Activated T-helper 2 cell treated with anti-CD3 and anti-CD28 coated beads, Interferon-gamma antibody, Interleukin-2, Interleukin-4, amounts not matched to agents 10 μg/mL and 5 μg/mL and 100 μg/mL, durations not matched to agents 14 hours and 24 hours and 36 hours (primary cell): ENCODE measurements around the gene NARF. TPM values are rescaled to one million over a fixed set of nuclear protein-coding genes. Genes with fewer than 3 reads are reported as not detected.
A peak's percentile ranks its signal among the peaks of the same experiment; 100 is the strongest.
"Not testable (repeated sequence)": the region's sequence is repeated elsewhere in the genome, so short reads cannot be mapped to it uniquely, and the experiment has no call there.

Experiments
- DNase-seq: peaks from one replicate; pipeline ENCODE4 v3.0.0; 2021; ENCODE audit warnings: low spot score
- H3K27ac Mint-ChIP-seq: one replicate; pipeline ENCODE4 v1.8.0; 2021; ENCODE audit warnings: mixed read lengths
- H3K27me3 Mint-ChIP-seq: one replicate; pipeline ENCODE4 v1.8.0; 2021; ENCODE audit warnings: low read depth, mixed read lengths
- H3K36me3 Mint-ChIP-seq: one replicate; pipeline ENCODE4 v1.8.0; 2021; ENCODE audit warnings: low read depth, mixed read lengths
- H3K4me1 Mint-ChIP-seq: one replicate; pipeline ENCODE4 v1.8.0; 2021; ENCODE audit warnings: low read depth, mixed read lengths
- H3K4me3 Mint-ChIP-seq: one replicate; pipeline ENCODE4 v1.8.0; 2021; ENCODE audit warnings: low read depth, mild to moderate bottlenecking, moderate library complexity, mixed read lengths
- H3K9me3 Mint-ChIP-seq: one replicate; pipeline ENCODE4 v1.8.0; 2021; ENCODE audit warnings: mixed read lengths
- intact Hi-C: fragments of 100-400 bp; cut with micrococcal nuclease; formaldehyde crosslinking; loops from one replicate; pipeline ENCODE4 v1.15.1; 2023
- total RNA-seq: library from RNA; stranded (reverse); gene quantifications from 2 replicates; pipeline ENCODE4 v1.2.3, GENCODE V29; 2022

NARF gene
- total RNA-seq, 1 donor from 2014 or later, result 114 TPM

DNA sequence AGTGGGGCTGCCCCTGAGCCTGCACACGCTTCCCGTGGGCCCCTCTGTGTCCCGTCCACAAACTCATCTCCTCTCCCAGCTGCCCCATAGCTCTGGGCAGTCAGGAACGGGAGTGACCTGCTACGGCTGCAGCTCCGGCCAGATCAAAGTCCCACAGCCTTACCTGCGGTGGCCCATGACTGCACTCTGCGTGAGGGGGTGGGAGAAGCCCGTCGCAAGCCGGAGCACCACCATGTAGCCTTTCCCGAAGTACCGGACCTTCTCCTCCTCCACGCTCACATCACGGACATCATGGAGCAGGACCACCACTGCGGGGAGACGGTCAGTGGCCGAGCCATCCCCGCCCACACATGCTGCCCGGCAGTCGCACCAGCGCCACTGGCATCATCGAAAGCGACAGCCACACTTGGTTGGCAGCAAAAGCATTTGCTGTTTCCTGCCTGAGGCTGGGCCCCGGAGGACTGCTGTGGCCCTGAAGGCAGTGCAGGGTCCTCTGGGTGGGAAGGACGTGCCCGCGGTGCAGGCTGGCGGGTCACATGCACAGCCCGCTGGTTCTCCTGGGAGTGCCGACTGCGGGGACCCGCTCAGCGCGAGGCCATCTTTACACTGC, 14.2 kb upstream of the NARF start:
- no peaks in the 10 kb centered on the region for H3K27me3 Mint-ChIP-seq
- no peak overlapping the region for H3K4me3 Mint-ChIP-seq
- intact Hi-C loops, result no loop called here
- H3K36me3 Mint-ChIP-seq, result peaks cover 42% of the 10 kb centered on the region
- no peak for DNase-seq
- H3K4me1 Mint-ChIP-seq, result peaks cover 4% of the 10 kb centered on the region
- no peak overlapping the region for H3K27ac Mint-ChIP-seq
- H3K9me3 Mint-ChIP-seq, result no peaks in the 10 kb centered on the region

DNA sequence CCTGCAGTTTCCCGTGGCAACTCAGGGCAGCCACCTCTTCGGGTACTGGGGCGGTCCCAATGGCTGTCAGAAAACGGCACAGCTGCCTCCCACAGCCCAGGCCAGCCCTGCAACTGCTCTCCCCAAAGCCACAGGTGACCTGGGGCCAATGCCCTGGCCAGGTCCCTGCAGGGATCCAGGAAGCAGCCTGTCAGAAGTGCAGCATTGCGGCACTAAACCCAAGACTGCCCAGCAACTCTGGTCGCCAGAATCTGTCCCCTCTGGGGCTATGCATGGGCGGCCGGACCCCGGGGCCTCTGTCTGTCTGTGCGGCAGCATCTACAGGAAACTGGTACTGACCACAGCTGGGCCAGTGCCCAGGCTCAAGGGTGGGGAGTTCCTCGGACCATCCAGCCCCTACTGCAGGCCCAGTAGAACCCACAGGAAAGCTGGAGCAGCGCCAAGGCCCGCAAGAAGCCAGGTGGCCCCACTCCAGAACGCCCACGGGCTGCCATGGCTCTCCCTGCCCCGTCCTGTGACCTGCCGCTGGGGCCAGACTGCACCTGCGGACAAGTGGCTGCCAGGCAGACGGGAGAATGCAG, 13.5 kb upstream of the NARF start:
- H3K27ac Mint-ChIP-seq, result no peak overlapping the region
- peaks cover 47% of the 10 kb centered on the region for H3K36me3 Mint-ChIP-seq
- H3K9me3 Mint-ChIP-seq, result no peaks in the 10 kb centered on the region
- H3K4me1 Mint-ChIP-seq, result peaks cover 6% of the 10 kb centered on the region
- H3K4me3 Mint-ChIP-seq, result no peak overlapping the region
- intact Hi-C loops, result no loop called here
- no peak for DNase-seq
- H3K27me3 Mint-ChIP-seq, result no peaks in the 10 kb centered on the region

DNA sequence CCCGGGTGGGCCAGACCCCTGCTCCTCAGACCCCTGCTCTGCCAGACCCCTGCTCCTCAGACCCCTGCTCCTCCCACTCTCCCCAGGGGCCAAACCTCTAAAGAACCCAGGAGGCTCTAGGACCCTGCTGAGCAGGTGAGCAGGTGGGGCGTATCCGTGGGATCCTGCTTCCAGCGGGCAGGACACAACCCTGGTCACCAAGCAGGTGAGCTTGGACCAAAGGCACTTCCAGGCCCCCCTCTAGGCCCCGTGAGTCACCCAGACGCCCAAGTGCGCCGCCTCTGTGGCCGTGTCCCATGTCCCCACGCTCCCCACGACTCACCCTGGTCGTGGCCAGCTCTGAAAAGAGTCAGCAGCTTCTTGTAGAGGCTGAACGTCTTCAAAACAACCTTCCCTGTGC, 13.0 kb upstream of the NARF start:
- no peak overlapping the region for H3K27ac Mint-ChIP-seq
- H3K27me3 Mint-ChIP-seq, result no peaks in the 10 kb centered on the region
- intact Hi-C loops, result no loop called here
- peaks cover 43% of the 10 kb centered on the region for H3K36me3 Mint-ChIP-seq
- no peak overlapping the region for H3K4me3 Mint-ChIP-seq
- no peaks in the 10 kb centered on the region for H3K9me3 Mint-ChIP-seq
- DNase-seq, result no peak
- peaks cover 6% of the 10 kb centered on the region for H3K4me1 Mint-ChIP-seq

DNA sequence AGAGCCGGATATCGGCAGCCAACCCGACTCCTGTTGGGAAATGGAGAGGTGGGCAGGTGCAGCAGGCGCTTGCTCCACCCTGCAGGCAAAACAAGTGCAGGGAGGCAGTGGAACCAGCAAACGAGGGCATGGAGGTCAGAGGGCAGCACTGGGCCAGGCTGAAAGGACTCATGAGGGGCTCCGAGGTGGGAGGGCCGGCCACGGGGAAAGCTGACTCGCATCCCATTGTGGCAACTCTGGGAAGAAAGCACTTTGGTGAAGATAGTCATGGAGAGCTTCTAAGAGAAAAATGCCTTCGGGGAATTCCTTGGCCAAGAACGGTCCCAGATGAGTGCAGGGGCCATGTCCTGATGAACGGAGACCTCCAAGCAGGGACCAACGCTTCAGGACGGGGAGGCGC, 12.4 kb upstream of the NARF start:
- Mint-ChIP-seq H3K36me3 (peaks cover 42% of the 10 kb centered on the region), H3K4me1 (peaks cover 11% of the 10 kb centered on the region), H3K4me3 (no peak overlapping the region), H3K9me3 (no peaks in the 10 kb centered on the region), H3K27me3 (no peaks in the 10 kb centered on the region), H3K27ac (no peak overlapping the region)
- intact Hi-C loops, result no loop called here
- no peak for DNase-seq

DNA sequence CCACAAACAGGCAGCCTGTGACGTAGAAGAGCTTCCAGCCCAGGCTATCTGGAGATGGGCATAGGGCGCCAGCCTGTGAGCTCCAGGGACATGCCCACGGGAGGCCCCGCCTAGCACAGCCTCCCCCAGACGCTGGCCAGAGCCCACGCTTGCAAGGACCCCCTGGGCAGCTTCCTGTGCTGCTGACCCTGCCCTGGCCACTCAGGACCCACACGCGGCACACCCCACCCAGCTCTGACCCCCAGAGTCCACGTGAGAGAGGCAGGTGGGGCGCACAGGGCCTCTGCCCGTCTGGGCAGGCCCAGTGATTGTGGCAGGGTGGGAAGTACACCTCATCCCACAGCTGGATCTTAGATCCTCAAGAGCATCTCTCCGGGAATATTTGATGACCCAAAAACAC, 11.9 kb upstream of the NARF start:
- H3K27ac Mint-ChIP-seq, result no peak overlapping the region
- H3K27me3 Mint-ChIP-seq, result no peaks in the 10 kb centered on the region
- peak overlapping the region; percentile 49 for H3K4me3 Mint-ChIP-seq

DNA sequence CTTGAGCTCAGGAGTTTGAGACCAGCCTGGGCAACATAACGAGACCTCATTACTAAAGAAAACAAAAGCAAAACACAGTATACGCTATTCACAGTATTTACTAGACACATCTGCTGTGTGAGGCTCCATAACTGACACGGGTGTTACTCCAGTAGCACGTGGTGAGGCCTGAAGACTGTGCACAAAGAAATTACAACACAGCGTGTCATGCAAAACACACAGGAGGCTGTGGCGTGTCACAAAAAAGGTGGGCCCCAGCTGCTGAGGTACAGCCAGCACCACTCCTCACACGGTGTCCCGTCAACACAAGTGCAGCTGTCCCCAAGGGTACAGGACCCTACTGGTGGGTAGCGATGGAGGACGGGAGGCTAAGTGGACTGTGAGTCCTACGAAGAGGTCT, 10.7 kb upstream of the NARF start:
- Mint-ChIP-seq H3K4me3 (peak overlapping the region; percentile 58), H3K27me3 (no peaks in the 10 kb centered on the region), H3K4me1 (peaks cover 24% of the 10 kb centered on the region), H3K27ac (peak overlapping the region; percentile 58), H3K36me3 (peaks cover 39% of the 10 kb centered on the region), H3K9me3 (no peaks in the 10 kb centered on the region)
- no peak for DNase-seq
- intact Hi-C loops, result no loop called here

More for the DNA sequence above, 11.9 kb upstream of the NARF start:
- Mint-ChIP-seq H3K36me3 (peaks cover 44% of the 10 kb centered on the region), H3K4me1 (peaks cover 15% of the 10 kb centered on the region), H3K9me3 (no peaks in the 10 kb centered on the region)
- DNase-seq, result no peak
- intact Hi-C loops, result no loop called here

DNA sequence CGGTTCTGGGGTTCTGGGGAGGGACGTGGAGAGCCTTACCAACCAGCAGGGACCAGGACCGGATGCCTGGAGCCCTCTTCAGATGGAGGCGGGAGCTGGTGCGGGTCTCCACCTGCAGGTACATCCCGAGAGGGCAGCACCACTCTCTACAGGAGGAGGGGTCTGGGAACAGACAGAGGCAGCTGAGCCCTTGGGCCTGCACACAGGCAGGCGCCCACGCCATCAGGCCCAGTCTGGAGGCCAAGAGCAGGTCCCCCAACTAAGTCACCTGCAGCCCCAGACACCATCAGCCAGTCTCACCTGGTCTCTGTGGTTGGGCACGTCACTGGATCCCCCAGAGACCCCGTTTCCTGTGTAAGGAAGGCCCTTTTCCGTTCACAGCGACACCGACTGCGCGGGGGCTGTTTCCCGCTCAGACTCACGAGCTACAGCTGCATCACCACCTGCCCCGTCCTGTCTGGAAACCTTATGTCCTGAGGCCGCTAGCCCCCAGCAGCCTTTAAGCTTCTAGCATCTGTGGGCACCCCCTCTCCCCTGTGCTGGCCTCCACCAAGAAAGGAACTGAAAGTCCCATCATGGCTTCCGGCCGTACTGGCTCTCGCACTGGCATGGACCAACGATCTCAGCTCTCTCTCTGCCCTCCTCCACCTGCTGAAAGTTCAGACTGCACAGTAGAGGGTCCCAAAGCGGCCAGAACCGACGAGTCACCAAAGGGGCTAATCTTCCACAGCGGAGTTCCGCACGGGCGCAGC, 9.2 kb upstream of the NARF start:
- no peaks in the 10 kb centered on the region for H3K27me3 Mint-ChIP-seq
- intact Hi-C loops, result no loop called here
- peaks cover 3% of the 10 kb centered on the region for H3K9me3 Mint-ChIP-seq
- H3K4me1 Mint-ChIP-seq, result peaks cover 24% of the 10 kb centered on the region
- DNase-seq, result peak; percentile 70
- peak overlapping the region; percentile 99 for H3K4me3 Mint-ChIP-seq
- H3K27ac Mint-ChIP-seq, result peak overlapping the region; percentile 99
- peaks cover 37% of the 10 kb centered on the region for H3K36me3 Mint-ChIP-seq

DNA sequence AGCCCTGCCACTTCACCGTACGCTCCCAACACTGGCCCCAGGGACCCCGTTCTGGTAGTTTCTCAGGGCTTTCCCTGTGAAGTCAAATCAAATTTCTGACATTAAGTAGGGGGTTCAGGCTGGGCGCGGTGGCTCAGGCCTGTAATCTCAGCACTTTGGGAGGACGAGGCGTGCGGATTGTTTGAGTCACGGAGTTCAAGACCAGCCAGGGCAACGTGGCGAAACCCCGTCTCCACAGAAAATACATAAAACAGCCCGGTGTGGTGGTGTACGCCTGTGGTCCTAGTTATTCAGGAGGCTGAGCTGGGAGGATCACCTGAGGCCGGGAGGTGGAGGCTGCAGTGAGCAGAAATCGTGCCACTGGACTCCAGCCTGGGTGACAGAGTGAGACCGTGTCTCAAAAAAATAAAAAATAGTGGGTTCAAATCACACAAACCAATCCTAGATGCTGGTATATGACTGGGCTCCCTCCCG, 8.6 kb upstream of the NARF start:
- H3K9me3 Mint-ChIP-seq, result peaks cover 4% of the 10 kb centered on the region
- no peaks in the 10 kb centered on the region for H3K27me3 Mint-ChIP-seq
- H3K4me3 Mint-ChIP-seq, result peak overlapping the region; percentile 99
- DNase-seq, result no peak
- peaks cover 24% of the 10 kb centered on the region for H3K4me1 Mint-ChIP-seq
- intact Hi-C loops, result loop anchor here (1.0 to 2.0 kb wide), 2 partner anchors 8 to 31 kb away; partner anchors contain the start of genes HEXD, NARF and OGFOD3
- peak overlapping the region; percentile 99 for H3K27ac Mint-ChIP-seq
- H3K36me3 Mint-ChIP-seq, result peaks cover 38% of the 10 kb centered on the region

DNA sequence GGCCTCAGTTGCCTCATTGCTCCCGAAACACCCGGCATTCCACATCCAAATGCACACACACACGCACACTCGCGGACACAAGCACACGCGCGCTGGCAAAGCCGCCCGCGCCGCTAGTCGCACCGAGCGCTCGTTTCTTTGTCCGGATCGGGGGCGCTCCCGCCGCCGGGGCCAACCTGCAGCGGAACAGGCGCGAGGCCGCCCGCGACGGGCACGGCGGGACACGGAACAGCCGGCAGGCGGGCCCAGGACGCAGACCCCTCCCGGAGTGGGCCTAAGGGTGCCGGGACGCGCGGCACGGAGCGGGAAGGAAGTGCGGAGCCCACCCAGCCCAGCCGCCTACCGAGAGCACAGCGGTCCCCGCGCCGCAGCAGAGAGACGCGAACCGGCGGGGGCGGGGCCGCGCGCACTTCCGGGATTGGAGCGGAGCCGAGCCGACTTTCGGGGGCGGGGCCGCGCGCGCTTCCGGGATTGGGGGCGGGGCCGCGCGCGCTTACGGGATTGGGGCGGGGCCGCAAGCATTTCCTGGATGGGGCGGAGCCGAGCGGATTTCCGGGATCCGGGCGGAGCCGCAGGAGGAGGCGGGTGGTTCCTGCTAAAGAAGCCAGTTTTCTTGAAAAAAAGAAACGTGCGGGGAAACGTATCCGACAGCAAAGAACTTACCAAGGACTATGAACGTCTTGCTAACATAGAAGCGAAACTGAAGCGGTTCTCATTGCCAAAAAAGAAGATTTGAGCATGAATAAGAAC, 8.0 kb upstream of the NARF start, which contains the start of gene CYBC1:
Gene CYBC1, minus strand, starts transcription at position 396 of the 750 bp plus-strand sequence. CDS start 1,498 bp downstream, outside the sequence.
- Mint-ChIP-seq H3K9me3 (peaks cover 4% of the 10 kb centered on the region), H3K4me1 (peaks cover 24% of the 10 kb centered on the region), H3K27ac (peak within 1 kb of the TSS; percentile 99), H3K4me3 (peak within 1 kb of the TSS; percentile 99), H3K36me3 (peaks cover 38% of the 10 kb centered on the region), H3K27me3 (no peaks in the 10 kb centered on the region)
- intact Hi-C loops, result loop anchor here (1.0 to 2.0 kb wide), 2 partner anchors 8 to 32 kb away; partner anchors contain the start of genes HEXD, NARF and OGFOD3
- DNase-seq, result peak; percentile 91

DNA sequence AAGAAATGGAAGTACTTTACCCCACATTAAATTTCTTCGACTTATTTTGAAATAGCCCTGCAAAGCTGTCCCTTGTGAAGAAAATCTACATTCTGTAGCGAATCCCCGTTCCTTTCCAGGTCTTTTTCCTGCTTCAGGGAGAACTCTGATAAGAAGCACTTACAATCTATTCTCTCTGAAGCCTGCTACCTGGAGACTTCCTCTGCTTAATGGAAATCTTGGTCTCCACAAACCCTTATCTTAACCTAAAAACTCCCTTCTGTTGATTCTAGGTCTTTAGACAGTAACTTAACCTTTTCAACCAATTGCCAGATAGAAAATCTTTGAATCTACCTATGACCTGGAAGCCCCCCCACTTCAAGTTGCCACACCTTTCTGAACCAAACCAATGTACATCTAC, 6.4 kb upstream of the NARF start:
- Mint-ChIP-seq H3K36me3 (peaks cover 31% of the 10 kb centered on the region), H3K9me3 (peaks cover 4% of the 10 kb centered on the region), H3K27me3 (no peaks in the 10 kb centered on the region), H3K4me3 (peak overlapping the region; percentile 18), H3K27ac (peak overlapping the region; percentile 92), H3K4me1 (peaks cover 30% of the 10 kb centered on the region)
- intact Hi-C loops, result no loop called here
- no peak for DNase-seq

DNA sequence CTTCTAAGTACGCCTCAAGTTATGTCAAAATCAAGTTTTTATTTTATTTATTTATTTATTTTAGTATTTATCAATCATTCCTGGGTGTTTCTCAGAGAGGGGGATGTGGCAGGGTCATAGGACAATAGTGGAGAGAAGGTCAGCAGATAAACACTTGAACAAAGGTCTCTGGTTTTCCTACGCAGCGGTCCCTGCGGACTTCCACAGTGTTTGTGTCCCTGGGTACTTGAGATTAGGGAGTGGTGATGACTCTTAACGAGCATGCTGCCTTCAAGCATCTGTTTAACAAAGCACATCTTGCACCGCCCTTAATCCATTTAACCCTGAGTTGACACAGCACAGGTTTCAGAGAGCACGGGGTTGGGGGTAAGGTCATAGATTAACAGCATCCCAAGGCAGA, 5.4 kb upstream of the NARF start:
- H3K9me3 Mint-ChIP-seq, H3K27me3 Mint-ChIP-seq, intact Hi-C loops, DNase-seq, H3K27ac Mint-ChIP-seq: not testable (repeated sequence)
- Mint-ChIP-seq H3K4me1 (peaks cover 35% of the 10 kb centered on the region), H3K4me3 (peak overlapping the region; percentile 8), H3K36me3 (peaks cover 25% of the 10 kb centered on the region)

DNA sequence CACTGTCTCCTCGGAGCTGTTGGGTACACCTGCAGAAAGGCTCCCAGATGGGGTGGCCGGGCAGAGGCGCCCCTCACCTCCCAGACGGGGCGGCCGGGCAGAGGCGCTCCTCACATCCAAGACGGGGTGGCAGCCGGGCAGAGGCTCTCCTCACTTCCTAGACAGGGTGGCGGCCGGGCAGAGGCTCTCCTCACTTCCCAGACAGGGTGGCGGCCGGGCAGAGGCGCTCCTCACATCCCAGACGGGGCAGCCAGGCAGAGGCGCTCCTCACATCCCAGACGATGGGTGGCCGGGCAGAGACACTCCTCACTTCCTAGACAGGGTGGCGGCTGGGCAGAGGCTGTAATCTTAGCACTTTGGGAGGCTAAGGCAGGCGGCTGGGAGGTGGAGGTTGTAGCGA, 4.8 kb upstream of the NARF start:
- H3K4me3 Mint-ChIP-seq, H3K9me3 Mint-ChIP-seq, H3K27ac Mint-ChIP-seq, intact Hi-C loops, H3K27me3 Mint-ChIP-seq, DNase-seq: not testable (repeated sequence)
- Mint-ChIP-seq H3K36me3 (peaks cover 25% of the 10 kb centered on the region), H3K4me1 (peaks cover 35% of the 10 kb centered on the region)
